Skeletal muscle cell (primary cell): ENCODE results near the gene IL17B.

Experiments used
- DNase-seq: peaks from one replicate; pipeline ENCODE4 v3.0.0-alpha.2; 2010; ENCODE audit warnings: low read depth
- H3K4me3 ChIP-seq: 2 replicates; pipeline ENCODE4 v1.5.1; 2011; ENCODE audit warnings: low read depth, mild to moderate bottlenecking, control low read depth, low read length, moderate library complexity

IL17B gene

GRCh38 chr5:149379177-149379761 lies at the start of gene IL17B:
Gene IL17B, minus strand, starts transcription at chr5:149379292. Its CDS starts 67 bp downstream, at chr5:149379225.
- no peak for DNase-seq
- H3K4me3 ChIP-seq, result no peak within 1 kb of the TSS

GRCh38 chr5:149428032-149428431 lies 48.9 kb upstream of the IL17B start:
- no peak for DNase-seq
- no peak overlapping the region for H3K4me3 ChIP-seq

GRCh38 chr5:149427374-149427773 lies 48.3 kb upstream of the IL17B start:
- no peak overlapping the region for H3K4me3 ChIP-seq
- DNase-seq, result no peak

GRCh38 chr5:149426931-149427330 lies 47.8 kb upstream of the IL17B start:
- no peak for DNase-seq
- no peak overlapping the region for H3K4me3 ChIP-seq

- DNase-seq, result no peak
- H3K4me3 ChIP-seq, result no peak overlapping the region
These were observed 46.6 kb upstream of the IL17B start for GRCh38 chr5:149425729-149426128.

GRCh38 chr5:149424371-149425315 lies 45.6 kb upstream of the IL17B start:
- H3K4me3 ChIP-seq, result no peak overlapping the region

DNA sequence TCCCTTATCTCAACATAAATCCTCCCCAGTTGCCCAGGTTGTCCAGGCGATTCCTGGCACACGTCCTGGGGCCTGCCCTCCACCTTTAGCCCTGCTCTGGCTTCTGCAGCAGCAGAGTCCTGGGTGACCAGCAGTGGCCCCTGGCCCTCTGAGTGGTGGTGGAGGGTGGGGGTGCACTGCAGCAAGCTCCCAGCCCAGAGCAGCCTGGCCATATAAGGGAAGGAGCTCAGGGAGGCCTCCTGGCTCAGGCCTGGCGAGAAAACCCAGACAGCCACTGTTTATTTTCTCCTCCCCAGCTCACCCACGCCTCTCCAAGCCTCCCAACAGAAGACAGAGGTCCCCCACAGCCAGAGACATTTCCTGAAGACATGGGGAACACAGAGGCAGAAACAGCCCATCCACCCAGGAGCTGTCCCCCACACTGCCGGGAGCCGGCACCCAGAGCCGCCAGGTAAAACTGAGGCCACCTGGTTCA lies 44.7 kb upstream of the IL17B start:
- H3K4me3 ChIP-seq, result no peak overlapping the region
- DNase-seq, result no peak

More at GRCh38 chr5:149424371-149425315, 45.6 kb upstream of the IL17B start:
- DNase-seq, result no peak

DNA sequence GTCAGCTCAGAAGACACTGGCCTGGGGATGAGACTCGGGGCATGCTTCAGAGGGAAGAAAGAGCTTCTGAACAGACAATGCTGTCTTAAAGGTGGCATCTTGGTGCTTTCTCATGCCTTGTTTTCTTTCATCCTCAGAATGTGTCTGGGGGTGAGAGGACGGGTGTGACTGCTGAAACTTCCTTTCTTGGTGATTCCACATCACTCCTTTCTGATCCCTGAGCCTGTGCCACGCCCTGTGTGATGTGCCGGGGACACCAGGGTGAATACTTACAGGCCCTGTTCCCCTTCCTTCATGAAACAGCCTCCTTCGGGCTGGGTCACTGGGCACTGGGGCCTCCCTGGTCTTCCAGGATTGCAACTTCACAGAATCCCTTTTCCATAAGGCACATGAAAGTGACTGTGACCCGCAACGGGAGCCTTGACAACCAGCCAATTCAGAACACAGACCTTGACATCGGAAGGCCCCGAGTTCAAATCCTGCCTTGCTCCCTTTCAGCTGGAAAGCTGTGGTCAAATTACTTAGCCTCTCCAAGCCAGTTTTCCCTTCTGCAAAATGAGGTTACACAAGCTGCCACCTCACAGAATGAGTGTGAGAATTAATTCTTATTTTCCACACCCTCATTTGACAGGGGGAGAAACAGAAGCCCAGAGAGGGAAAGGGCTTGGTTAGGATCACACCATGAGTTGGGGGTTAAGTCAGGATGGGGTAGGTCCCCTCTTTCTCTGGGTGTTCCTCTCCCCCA lies 44.1 kb upstream of the IL17B start:
- DNase-seq, result no peak
- no peak overlapping the region for H3K4me3 ChIP-seq

DNA sequence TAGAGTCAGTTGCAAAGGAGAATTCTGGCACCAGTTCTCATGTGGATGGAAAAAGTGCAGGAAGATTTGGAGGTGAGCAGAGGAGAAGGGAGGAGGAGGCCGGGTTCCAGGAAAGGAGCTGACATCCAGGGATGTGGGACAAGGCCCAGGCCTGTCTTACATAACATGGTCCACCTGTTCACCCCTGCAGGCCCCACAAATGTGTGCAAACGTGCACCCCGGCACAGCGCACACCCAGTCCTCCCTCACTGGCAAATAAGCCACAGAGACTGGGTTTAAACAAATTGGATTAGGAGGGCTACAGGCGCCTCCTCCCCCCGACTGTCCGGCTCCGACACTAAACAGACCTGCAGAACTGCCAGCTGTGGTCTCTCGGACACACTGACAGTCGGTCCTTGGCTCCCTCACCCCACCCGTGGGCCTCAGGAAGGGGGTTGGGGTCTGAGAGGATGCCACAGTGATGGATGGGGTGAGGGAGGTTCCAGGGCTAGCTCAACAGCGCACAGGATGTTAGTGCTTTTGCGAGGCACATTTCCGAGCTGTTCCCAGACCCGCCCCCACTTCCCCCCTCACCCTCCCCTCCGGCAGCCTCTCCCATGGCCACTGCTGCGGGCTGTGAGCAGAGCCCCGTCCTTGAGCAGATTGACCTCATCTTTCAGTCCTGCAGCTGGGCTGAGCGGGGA lies 43.4 kb upstream of the IL17B start:
- peak; percentile 70 for DNase-seq

GRCh38 chr5:149421834-149422233 lies 42.7 kb upstream of the IL17B start:
- H3K4me3 ChIP-seq, result no peak overlapping the region
- no peak for DNase-seq

More for the DNA sequence above, 43.4 kb upstream of the IL17B start:
- H3K4me3 ChIP-seq, result no peak overlapping the region

- no peak overlapping the region for H3K4me3 ChIP-seq
- no peak for DNase-seq
These were observed 42.2 kb upstream of the IL17B start for GRCh38 chr5:149421372-149421685.

DNA sequence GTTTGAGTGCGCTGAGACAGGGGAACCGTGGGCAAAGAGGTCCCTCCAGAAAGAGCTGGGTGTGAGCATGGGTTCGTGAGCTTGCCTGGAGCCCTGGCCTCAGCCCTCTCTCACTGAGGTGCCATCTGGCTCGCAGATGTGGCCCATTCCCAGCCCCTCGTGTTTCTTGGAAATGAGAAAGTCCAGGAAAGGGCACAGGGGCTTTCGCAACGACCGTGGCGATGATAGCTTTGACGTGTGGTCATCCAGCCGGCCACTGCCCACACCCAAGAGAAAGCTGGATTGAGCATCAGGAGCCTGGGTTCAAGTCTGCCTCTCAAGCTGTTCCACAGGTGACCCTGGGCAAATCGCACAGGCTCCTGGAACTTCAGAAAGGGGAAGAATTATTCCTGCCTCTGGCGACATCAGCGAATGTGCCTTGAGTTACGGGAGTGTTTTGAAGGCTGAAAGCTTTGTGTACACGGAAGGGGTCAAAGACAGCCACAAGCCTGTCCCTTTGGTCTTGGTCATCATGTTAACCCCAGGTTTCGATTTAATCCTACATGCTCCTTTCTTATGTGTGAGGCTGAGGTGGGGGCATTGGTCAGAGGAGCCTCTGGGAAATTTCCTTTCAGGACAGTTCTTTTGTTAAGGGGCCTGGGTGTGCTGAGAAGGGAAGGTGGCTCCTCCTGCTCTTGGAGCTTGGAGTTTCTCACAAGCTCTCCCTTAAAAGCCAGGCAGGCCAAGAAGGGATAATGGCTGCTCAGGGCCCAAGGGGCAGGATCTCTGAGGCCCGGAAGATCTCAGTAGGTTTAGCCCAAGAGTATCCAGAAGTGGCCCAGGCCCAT lies 41.7 kb upstream of the IL17B start:
- no peak for DNase-seq

DNA sequence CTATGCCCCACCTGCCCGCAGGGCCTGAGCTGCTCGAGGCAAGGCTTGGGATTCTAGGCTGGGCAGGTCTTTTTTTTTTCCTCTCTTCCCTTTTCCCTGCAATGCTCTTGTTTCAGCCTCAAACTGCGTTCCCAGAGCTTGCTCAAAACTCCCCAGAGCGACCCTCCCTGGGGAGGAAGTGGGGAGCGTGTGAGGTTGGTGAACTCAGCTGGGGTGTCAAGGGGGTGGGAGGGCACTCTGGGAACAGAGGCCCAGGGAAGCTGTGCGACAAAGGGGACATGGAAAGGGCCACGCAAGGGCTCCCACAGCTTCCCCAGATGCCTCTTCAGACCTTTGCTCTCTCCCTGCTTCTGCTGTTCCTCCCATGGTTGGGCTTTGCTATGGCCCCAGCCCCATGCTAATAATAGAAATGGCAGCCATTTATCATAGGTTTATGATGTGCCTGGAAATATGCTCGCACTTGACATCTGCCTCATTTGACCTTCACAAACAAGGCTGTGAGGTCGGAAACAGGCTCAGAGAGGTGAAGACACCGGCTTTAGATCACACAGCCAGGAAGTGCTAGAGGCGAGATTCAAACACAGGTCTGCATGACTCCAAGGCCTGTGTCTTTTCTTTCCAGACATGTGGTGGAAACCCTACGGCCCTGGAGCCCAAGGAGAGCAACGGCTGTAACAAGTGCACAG lies 40.9 kb upstream of the IL17B start:
- H3K4me3 ChIP-seq, result no peak overlapping the region
- DNase-seq, result peak; percentile 64

More for the DNA sequence above, 41.7 kb upstream of the IL17B start:
- H3K4me3 ChIP-seq, result no peak overlapping the region

DNA sequence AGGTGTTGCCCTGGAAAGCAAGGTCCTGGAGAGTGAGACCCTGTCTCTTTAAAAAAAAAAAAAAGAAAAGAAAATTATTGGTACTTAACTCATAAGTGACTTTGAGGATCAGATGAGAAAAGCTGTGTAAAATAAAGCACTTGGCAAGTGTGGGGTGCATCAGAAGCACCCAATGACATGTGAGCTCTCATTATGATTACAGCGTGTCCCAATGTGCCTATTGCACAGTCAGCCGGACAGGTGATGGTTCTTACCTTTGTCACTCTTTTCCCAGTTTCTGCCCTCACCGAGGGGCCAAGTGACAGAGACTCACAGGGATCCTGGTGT lies 40.4 kb upstream of the IL17B start:
- no peak for DNase-seq
- no peak overlapping the region for H3K4me3 ChIP-seq

DNA sequence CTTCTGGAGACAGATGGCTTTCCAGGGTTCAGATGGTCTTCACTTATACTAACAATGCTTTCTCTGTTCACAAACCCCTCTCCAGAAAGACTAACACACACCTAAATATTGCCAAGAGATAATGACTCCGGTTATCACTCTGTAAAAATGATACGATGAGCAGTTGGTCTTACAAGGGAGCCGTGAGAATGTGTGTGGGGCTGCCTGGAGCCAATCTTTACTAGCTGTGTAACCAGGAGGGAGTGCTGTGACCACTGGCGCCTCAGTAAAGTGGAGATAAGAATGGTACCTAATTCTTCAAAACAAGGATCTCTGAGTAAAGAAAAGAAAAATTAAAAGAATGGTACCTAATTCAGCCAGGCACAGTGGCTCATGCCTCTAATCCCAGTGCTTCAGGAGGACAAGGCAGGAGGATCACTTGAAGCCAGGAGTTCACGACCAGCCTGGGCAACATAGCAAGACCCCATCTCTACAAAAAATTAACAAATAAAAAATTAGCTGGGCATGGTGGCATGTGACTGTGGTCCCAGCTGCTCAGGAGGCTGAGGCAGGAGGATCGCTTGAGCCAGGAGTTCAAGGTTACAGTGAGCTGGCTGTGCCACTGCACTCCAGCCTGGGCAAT lies 39.9 kb upstream of the IL17B start:
- DNase-seq, result no peak
- no peak overlapping the region for H3K4me3 ChIP-seq

- no peak for DNase-seq
- H3K4me3 ChIP-seq, result no peak overlapping the region
These were observed 38.7 kb upstream of the IL17B start for GRCh38 chr5:149417711-149418368.

GRCh38 chr5:149416987-149417710 lies 38.1 kb upstream of the IL17B start:
- DNase-seq, result no peak
- no peak overlapping the region for H3K4me3 ChIP-seq
